GM12878 (cell line): ENCODE measurements around the gene PGC. TPM values are rescaled to one million over a fixed set of nuclear protein-coding genes. Genes with fewer than 3 reads are reported as not detected.

Experiments used
- ATAC-seq: fragments of 200-7000 bp; cut with Tn5 transposase; 3 replicates; pipeline ENCODE4 v1.9.1; 2020; ENCODE audit warnings: mild to moderate bottlenecking, moderate library complexity
- BruUV-seq: library from RNA; stranded (reverse); fragments of 400-500 nt; replicated peaks from 2 replicates; lab custom pipeline; 2021; lab: Mats Ljungman, UMichigan
- CTCF ChIA-PET: fragments of 300-600 bp; sonication (Branson Sonifier 250); formaldehyde crosslinking; extraction: SDS; loops from one replicate; lab custom pipeline; 2021; ENCODE audit warnings: inconsistent platforms; lab: Yijun Ruan, JAX
- POLR2A ChIA-PET: fragments of 350-600 bp; formaldehyde crosslinking; extraction: SDS; loops from one replicate; lab custom pipeline; 2021; ENCODE audit warnings: inconsistent platforms; lab: Charles Lee
- RAD21 ChIA-PET: fragments of 300-600 bp; sonication (Branson Sonifier 250); formaldehyde crosslinking; loops from one replicate; lab custom pipeline; 2023; ENCODE audit warnings: antibody characterized with exemption; ENCODE audit not compliant: unreplicated experiment; lab: Charles Lee
- SMC1A ChIA-PET: fragments of 300-600 bp; sonication (Branson Sonifier 250); formaldehyde crosslinking; loops from one replicate; lab custom pipeline; 2023; ENCODE audit not compliant: unreplicated experiment, uncharacterized antibody; lab: Charles Lee
- DNase-seq: peaks from one replicate; pipeline ENCODE4 v3.0.0-alpha.2; 2011; ENCODE audit warnings: low read depth, low spot score
- FAIRE-seq: peaks from 3 replicates; lab custom pipeline; 2011; peaks lifted over from hg19 to GRCh38; lab: Jason Lieb, UNC
- H2AFZ ChIP-seq: 2 replicates; pipeline ENCODE4 v1.6.0; 2011; ENCODE audit warnings: low read depth, low read length, control low read depth; ENCODE audit not compliant: control insufficient read depth
- H3K27ac ChIP-seq: 2 replicates; pipeline ENCODE4 v1.5.1; 2011; ENCODE audit warnings: control low read depth; ENCODE audit not compliant: control insufficient read depth, insufficient read depth
- H3K27me3 ChIP-seq, 2 experiments: replicated peaks in 1 of 2; 2 replicates each; pipeline versions ENCODE4 v1.6.0 to v1.6.1; 2011; ENCODE audit warnings: low read length in 1 of 2; ENCODE audit not compliant: control insufficient read depth in 2 of 2, insufficient read depth in 2 of 2
- H3K36me3 ChIP-seq, 2 experiments: 2 replicates each; pipeline ENCODE4 v1.5.1; 2011; ENCODE audit warnings: low read length in 1 of 2; ENCODE audit not compliant: control insufficient read depth in 2 of 2, insufficient read depth in 2 of 2
- H3K4me1 ChIP-seq: 2 replicates; pipeline ENCODE4 v1.6.1; 2011; ENCODE audit warnings: mild to moderate bottlenecking, low read length, moderate library complexity, mixed read lengths; ENCODE audit not compliant: control insufficient read depth, insufficient read depth
- H3K4me2 ChIP-seq: 2 replicates; pipeline ENCODE4 v1.6.0; 2011; ENCODE audit warnings: control low read depth; ENCODE audit not compliant: control insufficient read depth, insufficient read depth
- H3K4me3 ChIP-seq: fragments of 200-600 bp; sonication (generic); 2 replicates; pipeline ENCODE4 v1.5.1; 2016
- H3K79me2 ChIP-seq: 2 replicates; pipeline ENCODE4 v1.6.0; 2011; ENCODE audit warnings: low read length; ENCODE audit not compliant: control insufficient read depth, insufficient read depth
- H3K9ac ChIP-seq: 2 replicates; pipeline ENCODE4 v1.8.0; 2011; ENCODE audit warnings: low read length, control low read depth, mixed read lengths; ENCODE audit not compliant: control insufficient read depth, insufficient read depth
- H3K9me3 ChIP-seq: replicated peaks from 3 replicates; pipeline ENCODE4 v1.5.1; 2011; ENCODE audit warnings: mild to moderate bottlenecking, low read length; ENCODE audit not compliant: control insufficient read depth, insufficient read depth
- H4K20me1 ChIP-seq: 2 replicates; pipeline ENCODE4 v1.6.0; 2011; ENCODE audit not compliant: control insufficient read depth, insufficient read depth
- ATF7 ChIP-seq: fragments of 450-650 bp; IDR thresholded peaks from 2 replicates; pipeline ENCODE4 v1.6.1; 2016; ENCODE audit warnings: low read depth, mild to moderate bottlenecking
- CBX5 ChIP-seq: sonication (generic); IDR thresholded peaks from 2 replicates; pipeline ENCODE4 v1.6.1; 2016; ENCODE audit warnings: low read depth, moderate library complexity, mild to moderate bottlenecking, inconsistent platforms
- DPF2 ChIP-seq: fragments of 450-650 bp; IDR thresholded peaks from 2 replicates; pipeline ENCODE4 v1.6.1; 2017; ENCODE audit warnings: mild to moderate bottlenecking
- HDAC2 ChIP-seq: fragments of 200-600 bp; sonication (generic); IDR thresholded peaks from 2 replicates; pipeline ENCODE4 v1.6.1; 2017
- IKZF1 ChIP-seq: fragments of 450-650 bp; conservative IDR thresholded peaks from 2 replicates; pipeline ENCODE4 v1.6.1; 2017; ENCODE audit warnings: antibody characterized with exemption, mild to moderate bottlenecking
- NFYB ChIP-seq: IDR thresholded peaks from 2 replicates; pipeline ENCODE4 v1.6.1; 2011; ENCODE audit warnings: low read depth, mild to moderate bottlenecking, low read length, improper control_type of control experiment, moderate library complexity; ENCODE audit not compliant: insufficient read depth
- NR2F1 ChIP-seq: fragments of 450-650 bp; conservative IDR thresholded peaks from 2 replicates; pipeline ENCODE4 v1.6.1; 2017; ENCODE audit warnings: mild to moderate bottlenecking
- RAD21 ChIP-seq: IDR thresholded peaks from 2 replicates; pipeline ENCODE4 v1.6.1; 2011; ENCODE audit warnings: mild to moderate bottlenecking, low read depth, low read length, moderate library complexity; ENCODE audit not compliant: insufficient read depth
- SMAD1 ChIP-seq: fragments of 450-650 bp; IDR thresholded peaks from 2 replicates; pipeline ENCODE4 v1.6.1; 2018; ENCODE audit warnings: mild to moderate bottlenecking, low read depth; ENCODE audit not compliant: partially characterized antibody
- SUPT20H ChIP-seq: IDR thresholded peaks from 2 replicates; pipeline ENCODE4 v1.6.1; 2011; ENCODE audit warnings: low read depth, mild to moderate bottlenecking, low read length, moderate library complexity, borderline replicate concordance; ENCODE audit not compliant: control insufficient read depth
- TBL1XR1 ChIP-seq: IDR thresholded peaks from 2 replicates; pipeline ENCODE4 v1.6.1; 2012; ENCODE audit warnings: low read depth, low read length, improper control_type of control experiment
- TCF12 ChIP-seq: IDR thresholded peaks from 2 replicates; pipeline ENCODE4 v1.6.1; 2011; ENCODE audit warnings: low read depth, mild to moderate bottlenecking, low read length
- WGBS: methylation state at CpG from one replicate; pipeline ENCODE4 v1.1.6; 2016; ENCODE audit warnings: low lambda C conversion rate; ENCODE audit not compliant: insufficient replicate concordance, insufficient coverage; ENCODE audit errors: missing lambda C conversion rate; 5-methylcytosine and 5-hydroxymethylcytosine counted together
- in situ Hi-C: fragments of 300-500 bp; cut with MboI; formaldehyde crosslinking; loops from 9 replicates; pipeline ENCODE4 v1.14.3; 2018; ENCODE audit warnings: mixed read lengths
- intact Hi-C: fragments of 100-400 bp; cut with micrococcal nuclease; formaldehyde crosslinking; loops from one replicate; pipeline ENCODE4 v1.14.2; 2022; ENCODE audit not compliant: unreplicated experiment
- polyA plus RNA-seq, 11 experiments: library from polyadenylated mRNA; depleted of rRNA in 4 of 11; unstranded in 6 of 11; stranded (reverse) in 5 of 11; fragments of >200 nt; fragmentation: Nextera tagmentation in 4 of 11; fragmentation: Illumina TruSeq in 1 of 11; extraction: Ambion mirVana in 4 of 11; extraction: Trizol in 1 of 11; gene quantifications; 1 replicate in 1 of 11; 2 replicates in 10 of 11; pipeline versions ENCODE4 v1.2.1 to v1.2.3, GENCODE V29; 2011 to 2016; ENCODE audit warnings: inconsistent platforms in 2 of 11, missing spikeins in 2 of 11, low read depth in 1 of 11
- total RNA-seq, 4 experiments: library from RNA; depleted of rRNA in 3 of 4; stranded (reverse); fragments of >200 nt in 3 of 4; fragmentation: Illumina TruSeq in 1 of 4; extraction: Trizol in 1 of 4; gene quantifications; 2 replicates each; pipeline versions ENCODE4 v1.2.1 to v1.2.3, GENCODE V29; 2013 to 2021
- TF ChIP-seq, protein P1 (sequence below): IDR thresholded peaks from 2 replicates; pipeline ENCODE4 v1.6.1; 2011; ENCODE audit warnings: low read depth, mild to moderate bottlenecking, low read length, moderate library complexity, borderline replicate concordance; ENCODE audit errors: extremely low read depth

The PGC gene
- total and polyA plus RNA-seq, 10 of the 15 experiments (the other 5 are each of a cell fraction or from before 2014, with no cell fraction given), result 0.26 TPM; not detected in 9

GRCh38 chr6:41740366-41741162 lies 6.6 kb downstream of the PGC start:
- H3K4me2 ChIP-seq, result no peak overlapping the region
- H4K20me1 ChIP-seq, result no peaks in the 10 kb centered on the region
- POLR2A ChIA-PET, result interaction anchor here (0.6 to 1.5 kb wide), 3 partner anchors 42 to 598 kb away, joined by 3 read pairs; no protein-coding TSS in a partner anchor
- no peak for TF ChIP-seq NR2F1
- TF ChIP-seq CBX5, result no peak
- TF ChIP-seq RAD21, result no peak
- TF ChIP-seq TCF12, result no peak
- no peak for TF ChIP-seq NFYB
- TF ChIP-seq IKZF1, result no peak
- no peak for TF ChIP-seq SMAD1
- no peak for TF ChIP-seq DPF2
- TF ChIP-seq HDAC2, result no peak
- TF ChIP-seq, protein P1, sequence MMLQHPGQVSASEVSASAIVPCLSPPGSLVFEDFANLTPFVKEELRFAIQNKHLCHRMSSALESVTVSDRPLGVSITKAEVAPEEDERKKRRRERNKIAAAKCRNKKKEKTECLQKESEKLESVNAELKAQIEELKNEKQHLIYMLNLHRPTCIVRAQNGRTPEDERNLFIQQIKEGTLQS, result no peak
- no peak for TF ChIP-seq TBL1XR1
- no peak for TF ChIP-seq ATF7
- TF ChIP-seq SUPT20H, result no peak
- H3K9me3 ChIP-seq, result no peaks in the 10 kb centered on the region
- CTCF ChIA-PET, result no interaction called here
- no peaks in the 10 kb centered on the region; a peak in 1 of 4 replicates for H3K27me3 ChIP-seq
- SMC1A ChIA-PET, result no interaction called here
- H3K4me3 ChIP-seq, result no peak overlapping the region
- H3K27ac ChIP-seq, result no peak overlapping the region
- RAD21 ChIA-PET, result no interaction called here
- no peaks in the 10 kb centered on the region; the same call in 1 of the 2 replicates for H3K4me1 ChIP-seq
- no peak overlapping the region for H3K9ac ChIP-seq
- 45% methylated on average over 13 of the region's 13 CpGs for WGBS
- no TSS peak for BruUV-seq
- H3K36me3 ChIP-seq, result no peaks in the 10 kb centered on the region
- DNase-seq (no peak), ATAC-seq (no peak), FAIRE-seq (no peak)
- no peaks in the 10 kb centered on the region for H3K79me2 ChIP-seq
- in situ Hi-C loops, result no loop called here
- intact Hi-C loops, result no loop called here
- no peak overlapping the region for H2AFZ ChIP-seq
